T-cell (primary cell): ENCODE measurements around the gene PFAS. TPM values are rescaled to one million over a fixed set of nuclear protein-coding genes. Genes with fewer than 3 reads are reported as not detected.

ENCODE experiments used
- total RNA-seq, 35 experiments: library from RNA in 6 of 35; stranded (reverse) in 6 of 35; fragments of 120-200 nt in 1 of 35; gene quantifications; one replicate each; pipeline versions ENCODE4 v1.2.1 to v1.2.4 and lab custom pipeline; 2013 to 2026

Gene PFAS
- total RNA-seq, 5 donors from 2014 or later (not counting 1 experiment from before 2014, with no cell fraction given): 31.5 to 52.4 (median 37.8) TPM

Other genes starting within 250 kb of the PFAS start
- gene GUCY2D, start 246.7 kb upstream of the PFAS start, total RNA-seq: under 1 TPM in 1 of 5 donors, not detected in 4; 0.06 TPM
- gene ALOX15B, start 210.2 kb upstream of the PFAS start, total RNA-seq: under 1 TPM in 3 of 5 donors, not detected in 2; 0.10 to 0.20 (median 0.13) TPM
- 1 to 10 TPM in 1 of 5 donors, under 1 TPM in 3, not detected in 1; 0.63 to 1.1 (median 0.81) TPM for gene ALOX12B, start 161.6 kb upstream of the PFAS start, total RNA-seq
- gene ALOXE3, start 130.8 kb upstream of the PFAS start, total RNA-seq: 1 to 10 TPM in 1 of 5 donors, under 1 TPM in 3, not detected in 1; 0.13 to 1.2 (median 0.19) TPM
- gene HES7, start 125.2 kb upstream of the PFAS start, total RNA-seq: 1 to 10 TPM in 1 of 5 donors, under 1 TPM in 2, not detected in 2; 0.16 to 1.6 (median 0.23) TPM
- 1,000 to 10,000 TPM in 2 of 5 donors, 10 to 100 TPM in 3; 62.6 to 1,675 (median 82.4) TPM for gene PER1, start 96.9 kb upstream of the PFAS start, total RNA-seq
- 100 to 1,000 TPM; 160 to 243 (median 186) TPM for gene VAMP2, start 86.3 kb upstream of the PFAS start, total RNA-seq
- 10 to 100 TPM; 23.4 to 28.9 (median 25.0) TPM for gene TMEM107, start 72.9 kb upstream of the PFAS start, total RNA-seq
- 10 to 100 TPM in 3 of 5 donors, 1 to 10 TPM in 2; 6.7 to 21.3 (median 17.2) TPM for gene BORCS6, start 59.1 kb upstream of the PFAS start, total RNA-seq
- gene AURKB, start 38.7 kb upstream of the PFAS start, total RNA-seq: 1 to 10 TPM; 1.0 to 2.7 (median 1.7) TPM
- 100 to 1,000 TPM; 230 to 309 (median 269) TPM for gene CTC1, start 1.2 kb upstream of the PFAS start, total RNA-seq
- gene RANGRF, start 39.4 kb downstream of the PFAS start, total RNA-seq: 10 to 100 TPM; 29.0 to 41.8 (median 40.9) TPM
- 10 to 100 TPM in 1 of 5 donors, 1 to 10 TPM in 4; 6.6 to 10.0 (median 8.0) TPM for gene SLC25A35, start 46.1 kb downstream of the PFAS start, total RNA-seq
- under 1 TPM in 1 of 5 donors, not detected in 4; 0.26 TPM for gene ARHGEF15, start 61.0 kb downstream of the PFAS start, total RNA-seq
- not detected for gene ODF4, start 90.6 kb downstream of the PFAS start, total RNA-seq
- gene RPL26, start 133.9 kb downstream of the PFAS start, total RNA-seq: 1,000 to 10,000 TPM; 2,515 to 2,978 (median 2,612) TPM
- gene RNF222, start 148.5 kb downstream of the PFAS start, total RNA-seq: 1 to 10 TPM in 2 of 5 donors, under 1 TPM in 2, not detected in 1; 0.09 to 1.6 (median 0.57) TPM
- 100 to 1,000 TPM in 2 of 5 donors, 10 to 100 TPM in 3; 83.4 to 241 (median 99.0) TPM for gene NDEL1, start 186.6 kb downstream of the PFAS start, total RNA-seq